NCI-H446 (cell line): ENCODE data around the gene AP1S1.
A peak's percentile ranks its signal among the peaks of the same experiment; 100 is the strongest.
"Not testable (repeated sequence)": the region's sequence is repeated elsewhere in the genome, so short reads cannot be mapped to it uniquely, and the experiment has no call there.

Source experiments
- DNase-seq, 2 experiments: peaks; one replicate each; lab custom pipeline; 2025; lab: John Stamatoyannopoulos, UW

The AP1S1 gene

GRCh38 chr7:101170617-101171441, 16.6 kb downstream of the AP1S1 start:
- no peak for DNase-seq

GRCh38 chr7:101171442-101171837, 17.2 kb downstream of the AP1S1 start:
- DNase-seq: no peak

GRCh38 chr7:101172005-101172853, 18.0 kb downstream of the AP1S1 start:
- DNase-seq: no peak

- DNase-seq: peak; percentile 56 to 66
Observed at GRCh38 chr7:101172854-101173751, 18.8 kb downstream of the AP1S1 start.

- peak in 1 of 2 experiments; percentile 30 for DNase-seq
Observed at GRCh38 chr7:101173752-101174244, 19.5 kb downstream of the AP1S1 start.

- DNase-seq: no peak
Observed at GRCh38 chr7:101174322-101174854, 20.1 kb downstream of the AP1S1 start.

- DNase-seq: no peak
Observed at GRCh38 chr7:101175664-101176063, 21.4 kb downstream of the AP1S1 start.

- DNase-seq: no peak
Observed at GRCh38 chr7:101177644-101178043, 23.4 kb downstream of the AP1S1 start.

- no peak for DNase-seq
Observed at GRCh38 chr7:101179117-101179516, 24.8 kb downstream of the AP1S1 start.

GRCh38 chr7:101179713-101180112, 25.4 kb downstream of the AP1S1 start:
- no peak for DNase-seq

- no peak for DNase-seq
Observed at GRCh38 chr7:101180130-101180755, 26.0 kb downstream of the AP1S1 start, which contains the start of gene NAT16. Gene NAT16, minus strand, starts transcription at chr7:101180293. Its CDS starts 5,486 bp downstream, at chr7:101174807.

GRCh38 chr7:101185258-101185839, 31.1 kb downstream of the AP1S1 start:
- DNase-seq: no peak

GRCh38 chr7:101186194-101186593, 31.9 kb downstream of the AP1S1 start:
- no peak for DNase-seq

- no peak for DNase-seq
Observed at GRCh38 chr7:101186844-101187428, 32.7 kb downstream of the AP1S1 start.

- no peak for DNase-seq
Observed at GRCh38 chr7:101189109-101189508, 34.8 kb downstream of the AP1S1 start.

GRCh38 chr7:101195884-101196283, 41.6 kb downstream of the AP1S1 start:
- DNase-seq: no peak

- no peak for DNase-seq
Observed at GRCh38 chr7:101197991-101198390, 43.7 kb downstream of the AP1S1 start.

- DNase-seq: no peak
Observed at GRCh38 chr7:101198476-101198875, 44.2 kb downstream of the AP1S1 start.

- not testable (repeated sequence) for DNase-seq
Observed at GRCh38 chr7:101199522-101199921, 45.2 kb downstream of the AP1S1 start.

GRCh38 chr7:101200504-101200861, 46.2 kb downstream of the AP1S1 start:
- DNase-seq: no peak
